Prostate gland (tissue), 2 donors: ENCODE data around the gene SST.

ENCODE experiments used
- POLR2AphosphoS5 ChIP-seq: sonication (generic); formaldehyde crosslinking; IDR thresholded peaks from one replicate; pipeline ENCODE4 v1.6.1; 2017; ENCODE audit warnings: antibody characterized with exemption
- TF ChIP-seq, protein P1 (sequence below), 4 experiments: fragments of 200-600 bp in 2 of 4; fragments of 450-650 bp in 2 of 4; sonication (generic) in 2 of 4; IDR thresholded peaks; 1 replicate in 3 of 4; 2 replicates in 1 of 4; pipeline ENCODE4 v1.5.1; 2016 to 2019; ENCODE audit warnings: antibody characterized with exemption in 4 of 4, mild to moderate bottlenecking in 2 of 4, moderate library complexity in 2 of 4

DNA sequence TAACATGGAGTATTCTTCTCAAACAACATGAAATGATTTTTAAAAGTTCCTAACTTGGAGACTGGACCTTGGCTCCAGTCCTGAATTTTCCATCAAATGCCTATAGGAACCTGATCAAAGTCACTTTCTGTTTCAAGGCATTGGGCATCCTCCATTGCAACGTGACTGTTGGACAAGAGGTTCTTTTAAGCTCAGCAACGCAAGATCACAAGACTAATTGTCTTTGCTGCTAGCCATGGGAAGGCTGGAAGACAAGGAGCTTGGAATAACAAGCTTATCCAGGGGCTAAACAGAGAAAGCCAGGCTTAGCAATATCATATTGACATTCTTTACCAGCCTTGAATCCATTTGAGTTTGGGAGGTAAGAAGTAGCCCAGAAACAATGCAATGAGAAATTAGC lies 48.3 kb downstream of the SST start:
- TF ChIP-seq POLR2AphosphoS5, result no peak
- TF ChIP-seq, protein P1, sequence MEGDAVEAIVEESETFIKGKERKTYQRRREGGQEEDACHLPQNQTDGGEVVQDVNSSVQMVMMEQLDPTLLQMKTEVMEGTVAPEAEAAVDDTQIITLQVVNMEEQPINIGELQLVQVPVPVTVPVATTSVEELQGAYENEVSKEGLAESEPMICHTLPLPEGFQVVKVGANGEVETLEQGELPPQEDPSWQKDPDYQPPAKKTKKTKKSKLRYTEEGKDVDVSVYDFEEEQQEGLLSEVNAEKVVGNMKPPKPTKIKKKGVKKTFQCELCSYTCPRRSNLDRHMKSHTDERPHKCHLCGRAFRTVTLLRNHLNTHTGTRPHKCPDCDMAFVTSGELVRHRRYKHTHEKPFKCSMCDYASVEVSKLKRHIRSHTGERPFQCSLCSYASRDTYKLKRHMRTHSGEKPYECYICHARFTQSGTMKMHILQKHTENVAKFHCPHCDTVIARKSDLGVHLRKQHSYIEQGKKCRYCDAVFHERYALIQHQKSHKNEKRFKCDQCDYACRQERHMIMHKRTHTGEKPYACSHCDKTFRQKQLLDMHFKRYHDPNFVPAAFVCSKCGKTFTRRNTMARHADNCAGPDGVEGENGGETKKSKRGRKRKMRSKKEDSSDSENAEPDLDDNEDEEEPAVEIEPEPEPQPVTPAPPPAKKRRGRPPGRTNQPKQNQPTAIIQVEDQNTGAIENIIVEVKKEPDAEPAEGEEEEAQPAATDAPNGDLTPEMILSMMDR (IDR thresholded peaks at IDR 0.05), result no peak
